Duodenal mucosa (tissue), 2 donors: Measurements from ENCODE around the gene SYT8.

Experiments used
- H3K27ac ChIP-seq: one replicate; pipeline ENCODE4 v1.7.0; 2013; ENCODE audit warnings: low read depth, low read length
- H3K27me3 ChIP-seq, 2 donors: one replicate each; pipeline ENCODE4 v1.7.0; 2013; ENCODE audit warnings: low read length in 2 of 2, control low read depth in 1 of 2; ENCODE audit not compliant: insufficient read depth in 2 of 2, control insufficient read depth in 1 of 2
- H3K36me3 ChIP-seq, 2 donors: one replicate each; pipeline ENCODE4 v1.7.0; 2013; ENCODE audit warnings: low read length in 2 of 2, control low read depth in 1 of 2; ENCODE audit not compliant: insufficient read depth in 2 of 2, control insufficient read depth in 1 of 2
- H3K4me1 ChIP-seq, 2 donors: one replicate each; pipeline ENCODE4 v1.7.0; 2013; ENCODE audit warnings: low read length in 2 of 2, control low read depth in 1 of 2; ENCODE audit not compliant: insufficient read depth in 2 of 2, control insufficient read depth in 1 of 2
- H3K4me3 ChIP-seq, 2 donors: one replicate each; pipeline ENCODE4 v1.7.0; 2013; ENCODE audit warnings: low read length in 2 of 2, low read depth in 1 of 2
- H3K9ac ChIP-seq, 2 donors: one replicate each; pipeline ENCODE4 v1.7.0; 2013; ENCODE audit warnings: low read length in 2 of 2, low read depth in 1 of 2
- H3K9me3 ChIP-seq, 2 donors: one replicate each; pipeline ENCODE4 v1.7.0; 2013; ENCODE audit warnings: low read length in 2 of 2, control low read depth in 1 of 2; ENCODE audit not compliant: control insufficient read depth in 1 of 2

SYT8 gene

DNA sequence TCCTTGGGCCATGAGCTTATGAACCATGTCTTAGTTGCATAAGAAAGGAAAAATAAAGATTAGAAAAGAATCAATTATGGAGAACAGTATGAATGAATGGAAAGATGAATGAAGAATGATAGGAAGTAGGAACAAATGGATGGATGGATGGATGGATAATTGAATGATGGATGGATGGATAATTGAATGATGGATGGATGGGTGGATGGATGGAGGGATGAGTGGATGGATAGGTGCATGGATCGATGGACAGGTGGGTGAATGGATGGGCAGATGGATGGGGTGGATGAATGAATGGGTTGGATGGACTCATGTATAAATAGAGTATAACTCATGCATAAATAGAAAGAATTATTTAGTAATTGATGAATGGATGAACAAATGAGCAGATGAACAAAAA, 25.3 kb downstream of the SYT8 start:
- Histone ChIP-seq H3K9me3 (no peaks in the 10 kb centered on the region), H3K4me1 (peaks cover 9 to 20% of the 10 kb centered on the region in 2 donors), H3K4me3 (no peak overlapping the region), H3K27me3 (no peaks in the 10 kb centered on the region), H3K9ac (no peak overlapping the region), H3K27ac (no peak overlapping the region), H3K36me3 (no peaks in the 10 kb centered on the region)

DNA sequence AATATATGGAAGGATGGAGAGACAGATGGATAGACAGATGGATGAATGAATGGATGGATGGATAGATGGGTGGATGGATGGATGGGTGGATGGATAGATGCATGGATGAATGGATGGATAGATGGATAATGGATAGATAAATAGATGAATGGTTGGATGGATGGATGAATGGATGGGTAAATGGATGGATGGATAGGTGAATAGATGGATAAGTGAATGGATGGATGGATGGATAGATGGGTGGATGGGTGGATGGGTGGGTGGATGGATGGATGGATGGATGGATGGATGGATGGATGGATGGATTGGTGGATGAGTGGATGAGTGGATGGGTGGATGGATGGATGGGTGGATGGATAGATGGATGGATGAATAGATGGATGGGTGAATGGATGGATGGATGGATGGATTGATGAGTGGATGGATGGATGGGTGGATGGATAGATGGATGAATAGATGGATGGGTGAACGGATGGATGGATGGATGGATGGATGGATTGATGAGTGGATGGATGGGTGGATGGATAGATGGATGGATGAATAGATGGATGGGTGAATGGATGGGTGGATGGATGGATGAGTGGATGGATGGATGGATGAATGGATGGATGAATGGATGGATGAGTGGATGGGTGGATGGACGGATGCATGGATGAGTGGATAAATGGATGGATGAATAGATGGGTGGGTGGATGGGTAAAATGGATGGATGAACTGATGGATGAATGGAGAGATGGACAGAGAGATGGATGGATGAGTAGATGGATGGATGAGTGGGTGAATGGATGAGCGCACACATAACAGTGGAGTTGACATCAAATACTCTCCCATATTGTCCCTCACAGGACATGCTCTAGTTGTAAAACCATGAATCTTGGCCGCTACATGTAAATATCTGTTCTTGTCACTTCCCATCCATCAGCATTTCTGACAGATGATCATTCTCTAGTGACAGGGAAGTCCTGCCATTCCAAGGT, 26.9 kb downstream of the SYT8 start:
- Histone ChIP-seq H3K27ac (no peak overlapping the region), H3K27me3 (no peaks in the 10 kb centered on the region), H3K4me1 (peaks cover 9 to 18% of the 10 kb centered on the region in 2 donors), H3K9ac (no peak overlapping the region), H3K9me3 (no peaks in the 10 kb centered on the region), H3K4me3 (no peak overlapping the region), H3K36me3 (no peaks in the 10 kb centered on the region)

DNA sequence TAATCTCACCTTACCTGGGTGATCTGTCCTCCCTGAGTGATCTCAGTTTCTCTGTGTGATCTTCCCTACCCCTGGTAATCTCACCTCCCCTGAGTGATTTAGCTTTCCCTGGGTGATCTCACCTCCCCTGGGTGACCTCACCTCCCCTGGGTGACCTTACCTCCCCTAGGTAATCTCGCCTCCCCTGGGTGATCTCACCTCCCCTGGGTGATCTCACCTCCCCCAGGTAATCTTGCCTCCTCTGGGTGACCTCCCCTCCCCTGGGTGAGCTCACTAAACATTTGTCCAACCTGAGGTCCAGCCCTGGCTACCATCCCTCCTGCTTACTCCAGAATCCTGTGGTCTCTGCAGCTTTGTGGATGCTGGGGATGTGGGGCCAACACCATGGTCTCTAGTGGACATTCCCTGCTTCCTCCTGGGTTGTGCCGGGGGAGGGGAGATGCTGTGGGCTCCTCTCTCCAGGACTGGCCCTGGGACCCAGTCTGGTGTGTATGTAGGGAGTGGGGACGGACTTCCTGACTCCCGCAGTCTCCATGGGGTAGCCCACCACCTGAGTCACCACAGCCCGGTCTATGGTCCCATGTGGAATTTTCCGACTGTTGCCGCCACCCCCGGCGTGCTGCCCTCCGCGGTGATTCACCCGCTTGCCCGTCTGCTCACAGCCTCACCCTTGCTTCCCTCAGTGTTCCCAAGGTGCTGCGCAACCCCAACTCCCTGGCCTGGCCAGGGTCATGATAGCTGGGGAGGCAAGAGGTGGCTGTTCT, 28.0 kb downstream of the SYT8 start:
- no peak overlapping the region for H3K9ac ChIP-seq
- no peaks in the 10 kb centered on the region for H3K9me3 ChIP-seq

DNA sequence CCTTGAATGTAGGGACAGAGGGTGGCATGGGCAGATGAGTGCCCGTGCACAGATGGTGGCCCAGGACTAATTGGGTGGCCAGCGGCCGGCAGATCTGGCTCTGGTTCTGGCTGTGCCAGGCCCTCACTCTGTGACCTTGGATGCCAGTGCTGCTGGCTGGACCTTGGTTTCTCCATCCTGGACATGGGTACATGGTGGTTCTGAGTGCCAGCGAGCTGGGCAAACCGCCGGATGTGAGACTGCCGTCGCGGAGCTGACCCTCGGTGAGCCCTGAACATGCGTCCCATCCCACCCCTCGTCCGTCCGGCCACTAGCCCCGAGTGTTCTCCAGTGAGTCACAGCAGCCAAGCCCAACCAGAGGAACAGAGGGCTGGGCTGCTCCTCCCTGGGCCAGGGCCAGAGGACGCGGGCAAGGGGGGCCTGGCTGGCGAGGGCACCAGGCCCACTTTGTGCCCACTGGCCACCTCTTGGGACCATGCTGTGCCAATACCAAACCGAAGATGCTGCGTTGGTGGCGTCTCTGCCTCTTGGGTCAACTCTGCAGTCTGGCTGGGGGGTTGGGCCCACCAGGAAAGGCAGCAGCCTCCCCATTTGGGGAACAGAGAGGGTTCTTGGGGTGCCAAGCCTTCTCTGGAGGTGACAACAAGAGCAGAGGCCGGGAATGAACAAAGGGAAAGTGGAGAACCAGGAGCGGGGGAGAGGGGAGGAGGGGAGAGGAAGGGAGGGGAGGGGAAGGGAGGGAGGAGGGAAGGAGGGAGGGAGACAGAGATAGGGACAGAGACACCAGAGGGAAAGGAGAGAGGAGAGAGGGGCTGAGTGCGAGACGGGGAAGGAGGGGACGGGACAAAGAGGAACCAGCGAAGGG, 28.8 kb downstream of the SYT8 start:
- H3K9ac ChIP-seq, result no peak overlapping the region
- no peaks in the 10 kb centered on the region for H3K27me3 ChIP-seq
- H3K4me1 ChIP-seq, result peaks cover 9 to 21% of the 10 kb centered on the region in 2 donors
- H3K36me3 ChIP-seq, result no peaks in the 10 kb centered on the region
- H3K27ac ChIP-seq, result peak overlapping the region; percentile 32
- H3K4me3 ChIP-seq, result peak overlapping the region; percentile 3 to 43
- H3K9me3 ChIP-seq, result no peaks in the 10 kb centered on the region

More for the DNA sequence above, 28.0 kb downstream of the SYT8 start:
- H3K4me1 ChIP-seq, result peaks cover 9 to 18% of the 10 kb centered on the region in 2 donors
- H3K27me3 ChIP-seq, result no peaks in the 10 kb centered on the region
- H3K36me3 ChIP-seq, result no peaks in the 10 kb centered on the region
- H3K27ac ChIP-seq, result no peak overlapping the region
- H3K4me3 ChIP-seq, result no peak overlapping the region

DNA sequence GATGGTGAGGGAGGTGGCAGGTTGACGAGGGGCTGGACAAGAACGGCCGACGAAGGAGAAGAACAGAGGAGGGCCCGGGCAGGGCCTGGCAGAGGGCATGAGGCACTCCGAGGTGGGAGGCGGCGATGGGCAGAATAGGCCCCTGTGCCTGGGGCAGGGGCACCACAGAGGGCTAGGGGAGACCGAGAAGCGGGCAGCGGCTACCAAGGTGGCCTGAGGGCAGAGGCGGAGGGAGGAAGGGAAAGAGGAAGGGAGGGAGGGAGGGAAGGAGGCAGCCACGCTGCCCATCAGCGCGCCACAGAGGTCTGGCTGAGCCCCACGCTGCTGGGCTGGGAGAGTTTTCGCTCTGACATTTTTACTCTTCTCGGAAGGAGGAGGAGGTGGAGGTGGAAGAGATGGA, 29.4 kb downstream of the SYT8 start:
- H3K9me3 ChIP-seq, result no peaks in the 10 kb centered on the region
- H3K4me3 ChIP-seq, result peak overlapping the region in 1 of 2 donors; percentile 43
- peaks cover 9 to 24% of the 10 kb centered on the region in 2 donors for H3K4me1 ChIP-seq
- peak overlapping the region; percentile 32 for H3K27ac ChIP-seq
- H3K9ac ChIP-seq, result no peak overlapping the region
- H3K27me3 ChIP-seq, result no peaks in the 10 kb centered on the region
- no peaks in the 10 kb centered on the region for H3K36me3 ChIP-seq

DNA sequence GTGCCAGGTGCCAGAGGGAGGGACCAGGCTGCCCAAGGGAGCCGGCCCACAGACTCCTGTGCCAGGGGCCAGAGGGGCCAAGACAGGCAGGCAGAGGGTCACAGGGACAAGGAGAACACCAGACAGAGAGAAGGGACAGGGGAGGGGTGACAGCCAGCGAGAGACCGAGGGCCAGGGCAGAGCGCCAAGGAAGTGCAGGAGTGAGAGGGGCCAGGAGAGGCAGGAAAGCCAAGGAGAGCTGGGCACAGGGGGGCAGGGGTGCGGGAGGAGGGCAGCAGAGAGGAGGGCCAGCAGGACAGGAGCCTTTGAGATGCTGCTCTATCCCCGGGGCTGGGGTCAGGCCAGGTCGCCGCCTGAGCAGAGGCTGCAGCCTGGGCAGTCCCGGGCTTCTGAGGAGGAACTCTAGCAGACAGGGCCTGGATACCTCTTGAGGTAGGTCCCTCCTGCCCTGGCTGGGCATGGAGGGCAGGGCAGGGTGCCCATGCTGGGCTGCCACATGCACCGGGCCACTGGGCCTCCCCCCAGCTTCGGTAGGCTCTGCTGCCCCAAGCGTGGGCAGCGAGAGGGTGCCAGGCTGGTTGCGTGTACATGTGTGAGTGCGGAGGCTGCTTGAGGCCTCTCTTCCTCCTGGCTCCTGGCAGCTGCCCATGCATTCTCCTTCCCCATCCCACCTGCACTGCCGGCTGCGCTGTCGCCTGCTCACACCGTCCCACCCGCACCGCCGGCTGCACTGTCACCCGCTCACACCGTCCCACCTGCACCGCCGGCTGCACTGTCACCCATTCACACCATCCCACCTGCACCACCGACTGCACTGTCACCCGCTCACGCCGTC, 30.3 kb downstream of the SYT8 start:
- Histone ChIP-seq H3K4me1 (peaks cover 9 to 27% of the 10 kb centered on the region in 2 donors), H3K36me3 (no peaks in the 10 kb centered on the region), H3K4me3 (peak overlapping the region in 1 of 2 donors; percentile 21), H3K27me3 (peaks cover 0 to 3% of the 10 kb centered on the region in 2 donors), H3K9ac (no peak overlapping the region), H3K9me3 (no peaks in the 10 kb centered on the region), H3K27ac (peak overlapping the region; percentile 42)

DNA sequence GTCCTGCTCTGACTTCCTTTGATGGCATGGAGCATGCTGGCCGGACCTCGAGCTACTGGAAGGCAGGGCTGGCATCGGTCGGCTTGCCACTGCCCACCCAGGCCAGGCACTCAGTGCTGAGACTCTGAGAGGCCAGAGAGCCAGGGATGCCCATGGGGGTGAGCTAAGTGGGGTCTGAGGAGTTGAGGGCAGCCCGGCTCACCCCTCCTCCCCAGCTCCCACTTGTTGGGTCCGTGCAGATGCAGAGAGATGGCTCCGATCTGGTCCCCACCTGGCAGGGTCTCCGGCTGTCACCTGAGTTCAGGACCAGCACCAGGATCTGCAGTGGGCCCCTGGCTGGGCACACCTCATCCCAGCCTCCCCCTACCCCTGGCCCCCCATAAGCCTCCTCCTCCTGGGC, 31.4 kb downstream of the SYT8 start:
- Histone ChIP-seq H3K27ac (no peak overlapping the region), H3K9me3 (no peaks in the 10 kb centered on the region), H3K4me1 (peaks cover 9 to 29% of the 10 kb centered on the region in 2 donors), H3K36me3 (no peaks in the 10 kb centered on the region), H3K27me3 (peaks cover 0 to 3% of the 10 kb centered on the region in 2 donors), H3K4me3 (no peak overlapping the region), H3K9ac (no peak overlapping the region)

DNA sequence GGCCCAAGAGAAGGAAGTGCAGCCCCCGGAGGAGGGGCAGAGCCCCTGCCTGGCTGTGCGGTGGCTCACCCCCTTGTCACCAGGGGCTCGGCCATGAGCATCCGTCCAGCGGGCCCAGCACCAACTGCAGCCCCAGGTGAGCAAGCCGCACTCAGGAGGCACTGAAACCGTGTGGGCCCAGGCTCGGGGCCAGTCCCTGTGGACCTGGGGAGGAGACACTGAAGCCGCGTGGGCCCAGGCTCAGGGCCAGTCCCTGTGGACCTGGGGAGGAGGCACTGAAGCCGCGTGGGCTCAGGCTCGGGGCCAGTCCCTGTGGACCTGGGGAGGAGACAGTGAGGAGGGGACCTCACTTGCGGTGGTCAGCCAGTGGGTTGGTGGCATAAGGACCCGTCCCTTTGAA, 32.0 kb downstream of the SYT8 start:
- no peaks in the 10 kb centered on the region for H3K9me3 ChIP-seq
- H3K4me1 ChIP-seq, result peaks cover 9 to 33% of the 10 kb centered on the region in 2 donors
- H3K27ac ChIP-seq, result no peak overlapping the region
- peaks cover 0 to 3% of the 10 kb centered on the region in 2 donors for H3K27me3 ChIP-seq
- no peak overlapping the region for H3K4me3 ChIP-seq
- no peaks in the 10 kb centered on the region for H3K36me3 ChIP-seq
- H3K9ac ChIP-seq, result no peak overlapping the region

DNA sequence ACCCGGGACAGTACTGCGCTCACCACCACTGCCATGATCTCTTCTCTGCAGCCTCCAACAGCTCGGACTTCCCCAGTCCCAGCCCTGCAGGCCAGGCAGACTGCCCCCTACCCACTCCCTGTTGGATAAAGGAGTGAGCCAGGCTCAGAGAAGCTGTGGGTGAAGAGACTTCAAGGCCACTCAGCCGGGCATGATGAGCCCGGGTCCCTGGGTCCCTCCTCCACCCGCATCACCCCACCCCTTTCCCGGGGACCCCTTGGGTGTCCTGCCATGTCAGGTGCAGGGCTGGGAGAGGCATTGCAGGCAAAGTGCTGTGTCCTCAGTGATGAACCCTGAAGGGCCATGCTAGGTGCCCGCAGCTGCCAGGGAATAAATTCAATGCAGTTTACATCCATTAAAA, 32.6 kb downstream of the SYT8 start:
- H3K9ac ChIP-seq, result no peak overlapping the region
- H3K4me1 ChIP-seq, result peaks cover 9 to 33% of the 10 kb centered on the region in 2 donors
- H3K27ac ChIP-seq, result no peak overlapping the region
- H3K4me3 ChIP-seq, result no peak overlapping the region
- H3K36me3 ChIP-seq, result no peaks in the 10 kb centered on the region
- peaks cover 0 to 3% of the 10 kb centered on the region in 2 donors for H3K27me3 ChIP-seq
- H3K9me3 ChIP-seq, result no peaks in the 10 kb centered on the region
